ENCODE data around the gene FRMD1. TPM values are rescaled to one million over a fixed set of nuclear protein-coding genes. Genes with fewer than 3 reads are reported as not detected.
A peak's percentile ranks its signal among the peaks of the same experiment; 100 is the strongest.

Gene FRMD1
- total and polyA plus RNA-seq, 2 of the 8 experiments (the other 6 are each of a cell fraction or from before 2014, with no cell fraction given), result 0.36 TPM; not detected in 1

DNA sequence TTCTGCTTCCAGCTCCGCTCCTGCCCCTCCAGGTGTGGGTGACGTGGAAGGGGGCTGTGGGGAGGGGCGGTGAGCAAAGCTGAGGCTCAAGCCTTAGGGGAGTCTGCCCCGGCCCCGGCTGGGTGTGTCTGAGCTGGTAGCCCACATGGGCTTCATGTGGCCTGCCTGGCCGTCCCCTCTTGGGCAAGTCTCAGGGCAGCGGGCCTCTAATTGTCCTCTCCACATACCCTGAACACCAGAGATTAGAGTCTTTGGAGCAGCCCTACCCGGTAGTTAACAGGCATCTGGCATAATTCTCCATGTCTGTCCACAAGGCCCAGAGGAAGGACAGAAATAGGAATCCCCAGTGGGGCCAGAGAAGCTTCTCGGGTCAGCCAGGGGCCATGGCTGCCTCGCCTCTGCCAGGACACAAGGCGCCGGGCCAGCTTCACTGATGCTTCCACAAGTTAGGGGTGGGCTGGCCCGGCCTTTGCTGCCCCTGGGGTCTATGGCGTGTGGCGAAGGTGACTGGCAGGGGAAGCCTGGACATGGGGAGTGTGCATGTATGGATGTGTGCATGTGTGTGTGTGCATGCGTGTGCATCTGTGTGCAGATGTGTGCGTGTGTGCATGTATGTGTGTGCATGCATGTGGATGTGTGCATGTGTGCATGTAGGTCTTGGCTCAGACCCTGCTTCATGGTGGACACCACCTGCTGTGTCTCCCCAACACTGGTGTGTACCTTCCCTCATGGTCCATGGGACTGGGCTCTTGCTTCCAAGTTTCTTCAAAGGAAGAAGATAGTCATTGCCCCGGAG lies 24.0 kb downstream of the FRMD1 start:
- no peak overlapping the region for H3K14ac ChIP-seq (ENCODE audit: insufficient read length)
- POLR2A ChIA-PET (ENCODE audit: partially characterized antibody), result no interaction called here
- 0 out of 2 replicates have a peak overlapping the region, but pooled peaks have one; percentile 34 for H2BK20ac ChIP-seq (ENCODE audit: low read length)
- DNase-seq (ENCODE audit: low read depth in 1 of 2, low spot score in 2 of 2) (no peak), FAIRE-seq (no peak)
- H3K56ac ChIP-seq (replicated peaks; ENCODE audit: insufficient read length, low read depth, low read length), result no peak overlapping the region
- H3K18ac ChIP-seq (ENCODE audit: extremely low read depth, low read length), result no peak overlapping the region; the same call in 1 of the 2 replicates
- H2BK5ac ChIP-seq (ENCODE audit: low read depth, low read length), result no peak overlapping the region
- no peak overlapping the region for H2BK12ac ChIP-seq (ENCODE audit: low read depth, low read length)
- no peaks in the 10 kb centered on the region; a peak in 3 of 7 replicates for H3K4me1 ChIP-seq (replicated peaks in 1 of 4; ENCODE audit: control insufficient read depth in 3 of 4, insufficient read depth in 4 of 4, low read length in 3 of 4)
- CTCF ChIA-PET (ENCODE audit: partially characterized antibody), result interaction anchor here (1.4 kb wide), 1 partner anchor 10 kb away, joined by 4 read pairs; no protein-coding TSS in a partner anchor
- peak overlapping the region; percentile 83; the same call in 1 of the 2 replicates for H2AK5ac ChIP-seq (ENCODE audit: low read depth, low read length)
- H3K27ac ChIP-seq (ENCODE audit: low read depth, low read length), result no peak overlapping the region
- no peak overlapping the region for H3K23ac ChIP-seq (ENCODE audit: insufficient read length)
- H3K4me2 ChIP-seq (ENCODE audit: insufficient read depth in 1 of 2, low read depth in 2 of 2, low read length in 2 of 2), result no peak overlapping the region
- H2AFZ ChIP-seq (ENCODE audit: low read length), result no peak overlapping the region
- H4K5ac ChIP-seq (ENCODE audit: insufficient read length, low read depth, low read length), result no peak overlapping the region
- no peaks in the 10 kb centered on the region for H4K20me1 ChIP-seq (replicated peaks in 1 of 2; ENCODE audit: control insufficient read depth in 1 of 2, insufficient read depth in 2 of 2, low read length in 2 of 2)
- H4K8ac ChIP-seq (ENCODE audit: extremely low read depth, insufficient read depth, low read length), result no peak overlapping the region; the same call in 1 of the 2 replicates
- no peaks in the 10 kb centered on the region for H3K9me3 ChIP-seq (ENCODE audit: insufficient read depth in 2 of 2, low read depth in 1 of 2, low read length in 1 of 2)
- no peak overlapping the region for H4K91ac ChIP-seq (replicated peaks; ENCODE audit: insufficient read length, low read length)
- no peaks in the 10 kb centered on the region for H3K79me2 ChIP-seq (ENCODE audit: control insufficient read depth in 1 of 2, insufficient read depth in 2 of 2, low read length in 2 of 2)
- no peaks in the 10 kb centered on the region for H3K79me1 ChIP-seq (ENCODE audit: low read depth, low read length)
- H3K23me2 ChIP-seq (ENCODE audit: low read depth, low read length), result no peaks in the 10 kb centered on the region
- no peaks in the 10 kb centered on the region; a peak in 1 of 7 replicates for H3K27me3 ChIP-seq (replicated peaks in 1 of 4; ENCODE audit: control insufficient read depth in 3 of 4, extremely low read depth in 1 of 4, insufficient read depth in 3 of 4, low read length in 3 of 4)
- no peak overlapping the region for H2BK15ac ChIP-seq (ENCODE audit: low read length)
- no peak overlapping the region for H2BK120ac ChIP-seq (replicated peaks; ENCODE audit: low read depth, low read length)
- no peak overlapping the region for H3K4ac ChIP-seq (replicated peaks; ENCODE audit: insufficient read length, low read depth, low read length)
- no peak overlapping the region for H3K4me3 ChIP-seq (ENCODE audit: extremely low read depth in 1 of 4, insufficient read depth in 2 of 4, low read depth in 3 of 4, low read length in 4 of 4)
- WGBS, 2 experiments (ENCODE audit: extremely low coverage in 1 of 2, insufficient coverage in 1 of 2, insufficient read length in 1 of 2, insufficient replicate concordance in 2 of 2, low coverage in 1 of 2, low lambda C conversion rate in 2 of 2, missing lambda C conversion rate in 1 of 2), result 91% methylated on average over 15 of the region's 18 CpGs; no CpG with 5 or more reads in 1 of the 2 experiments
- no peaks in the 10 kb centered on the region; a peak in 1 of 8 replicates for H3K36me3 ChIP-seq (ENCODE audit: control insufficient read depth in 2 of 4, insufficient read depth in 4 of 4, low read length in 3 of 4)
- no peak overlapping the region for H3K9ac ChIP-seq (replicated peaks in 1 of 4; ENCODE audit: extremely low read depth in 1 of 4, low read depth in 3 of 4, low read length in 3 of 4)
- TF ChIP-seq, protein P1, sequence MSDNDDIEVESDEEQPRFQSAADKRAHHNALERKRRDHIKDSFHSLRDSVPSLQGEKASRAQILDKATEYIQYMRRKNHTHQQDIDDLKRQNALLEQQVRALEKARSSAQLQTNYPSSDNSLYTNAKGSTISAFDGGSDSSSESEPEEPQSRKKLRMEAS (IDR thresholded peaks at IDR 0.05), result no peak
- TF ChIP-seq RXRA (IDR thresholded peaks at IDR 0.05; ENCODE audit: insufficient read depth, low read depth, low read length), result no peak
- TF ChIP-seq, protein P2, sequence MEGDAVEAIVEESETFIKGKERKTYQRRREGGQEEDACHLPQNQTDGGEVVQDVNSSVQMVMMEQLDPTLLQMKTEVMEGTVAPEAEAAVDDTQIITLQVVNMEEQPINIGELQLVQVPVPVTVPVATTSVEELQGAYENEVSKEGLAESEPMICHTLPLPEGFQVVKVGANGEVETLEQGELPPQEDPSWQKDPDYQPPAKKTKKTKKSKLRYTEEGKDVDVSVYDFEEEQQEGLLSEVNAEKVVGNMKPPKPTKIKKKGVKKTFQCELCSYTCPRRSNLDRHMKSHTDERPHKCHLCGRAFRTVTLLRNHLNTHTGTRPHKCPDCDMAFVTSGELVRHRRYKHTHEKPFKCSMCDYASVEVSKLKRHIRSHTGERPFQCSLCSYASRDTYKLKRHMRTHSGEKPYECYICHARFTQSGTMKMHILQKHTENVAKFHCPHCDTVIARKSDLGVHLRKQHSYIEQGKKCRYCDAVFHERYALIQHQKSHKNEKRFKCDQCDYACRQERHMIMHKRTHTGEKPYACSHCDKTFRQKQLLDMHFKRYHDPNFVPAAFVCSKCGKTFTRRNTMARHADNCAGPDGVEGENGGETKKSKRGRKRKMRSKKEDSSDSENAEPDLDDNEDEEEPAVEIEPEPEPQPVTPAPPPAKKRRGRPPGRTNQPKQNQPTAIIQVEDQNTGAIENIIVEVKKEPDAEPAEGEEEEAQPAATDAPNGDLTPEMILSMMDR (IDR thresholded peaks at IDR 0.05; ENCODE audit: control extremely low read depth in 1 of 3, insufficient read depth in 1 of 3, low read depth in 1 of 3, low read length in 3 of 3), result no peak
- TF ChIP-seq RBBP5 (IDR thresholded peaks at IDR 0.05; ENCODE audit: borderline replicate concordance, low read depth, low read length), result no peak
- TF ChIP-seq SIRT6 (IDR thresholded peaks at IDR 0.05; ENCODE audit: low read length), result no peak
- TF ChIP-seq BCL11A (IDR thresholded peaks at IDR 0.05; ENCODE audit: low read depth in 2 of 2, low read length in 2 of 2), result no peak
- no peak for TF ChIP-seq CHD2 (IDR thresholded peaks at IDR 0.05; ENCODE audit: low read length)
- no peak for TF ChIP-seq CTBP2 (IDR thresholded peaks at IDR 0.05; ENCODE audit: borderline replicate concordance, insufficient read depth, insufficient read length, low read length)
- no peak for TF ChIP-seq SUZ12 (IDR thresholded peaks at IDR 0.05; ENCODE audit: low read length)
- no peak for TF ChIP-seq CREB1 (IDR thresholded peaks at IDR 0.05)
